PC-9 (cell line): ENCODE measurements around the gene ARSJ. TPM values are rescaled to one million over a fixed set of nuclear protein-coding genes. Genes with fewer than 3 reads are reported as not detected.
"Not testable (repeated sequence)": the region's sequence is repeated elsewhere in the genome, so short reads cannot be mapped to it uniquely, and the experiment has no call there.

Source experiments
- BruUV-seq: library from RNA; stranded (reverse); fragments of 400-500 nt; replicated peaks from 2 replicates; lab custom pipeline; 2021; lab: Mats Ljungman, UMichigan
- CTCF ChIA-PET: fragments of 300-600 bp; sonication (Branson Sonifier 250); formaldehyde crosslinking; loops from one replicate; lab custom pipeline; 2022; ENCODE audit warnings: antibody characterized with exemption; lab: Charles Lee
- POLR2A ChIA-PET: fragments of 300-600 bp; sonication (Branson Sonifier 250); formaldehyde crosslinking; loops from one replicate; lab custom pipeline; 2022; ENCODE audit warnings: antibody characterized with exemption; ENCODE audit not compliant: unreplicated experiment; lab: Charles Lee
- DNase-seq, 2 experiments: peaks; one replicate each; pipeline versions ENCODE4 v3.0.0 to v3.0.0-alpha.2; 2015 to 2022; ENCODE audit warnings: mixed read lengths in 1 of 2
- H2AFZ ChIP-seq: fragments of 200-600 bp; sonication (generic); 2 replicates; pipeline ENCODE4 v1.8.1; 2017; ENCODE audit warnings: antibody characterized with exemption
- H3F3A ChIP-seq: fragments of 200-600 bp; sonication (generic); 2 replicates; pipeline ENCODE4 v1.8.1; 2017; ENCODE audit warnings: antibody characterized with exemption, mild to moderate bottlenecking, low read depth; ENCODE audit not compliant: insufficient read depth
- H3K27ac ChIP-seq: fragments of 200-600 bp; sonication (generic); 2 replicates; pipeline ENCODE4 v1.6.1; 2016; ENCODE audit warnings: mixed run types
- H3K27me3 ChIP-seq: fragments of 200-600 bp; sonication (generic); 2 replicates; pipeline ENCODE4 v1.6.1; 2016; ENCODE audit warnings: low read depth, mixed run types; ENCODE audit not compliant: insufficient read depth
- H3K36me3 ChIP-seq: fragments of 200-600 bp; sonication (generic); 2 replicates; pipeline ENCODE4 v1.6.1; 2016; ENCODE audit warnings: low read depth, mixed run types
- H3K4me1 ChIP-seq: fragments of 200-600 bp; sonication (generic); replicated peaks from 2 replicates; pipeline ENCODE4 v1.6.1; 2016; ENCODE audit warnings: mixed run types; ENCODE audit not compliant: insufficient read depth
- H3K4me2 ChIP-seq: fragments of 200-600 bp; sonication (generic); 2 replicates; pipeline ENCODE4 v1.6.1; 2017; ENCODE audit warnings: mixed run types
- H3K4me3 ChIP-seq: fragments of 200-600 bp; sonication (generic); 2 replicates; pipeline ENCODE4 v1.6.1; 2016; ENCODE audit warnings: mixed run types
- H3K79me2 ChIP-seq: fragments of 200-600 bp; sonication (generic); 2 replicates; pipeline ENCODE4 v1.6.1; 2017; ENCODE audit warnings: low read depth, mixed run types
- H3K9me2 ChIP-seq: fragments of 200-600 bp; sonication (generic); 2 replicates; pipeline ENCODE4 v1.8.1; 2017; ENCODE audit warnings: mild to moderate bottlenecking; ENCODE audit not compliant: insufficient read depth
- H3K9me3 ChIP-seq: fragments of 200-600 bp; sonication (generic); 2 replicates; pipeline ENCODE4 v1.8.1; 2016; ENCODE audit warnings: low read depth; ENCODE audit not compliant: insufficient read depth
- H4K20me1 ChIP-seq: fragments of 200-600 bp; sonication (generic); 2 replicates; pipeline ENCODE4 v1.8.1; 2017; ENCODE audit not compliant: insufficient read depth
- CTCF ChIP-seq: fragments of 200-600 bp; sonication (generic); conservative IDR thresholded peaks from 2 replicates; pipeline ENCODE4 v1.6.1; 2017; ENCODE audit warnings: mixed run types, antibody characterized with exemption, mild to moderate bottlenecking, moderate library complexity
- EZH2 ChIP-seq: fragments of 200-600 bp; sonication (generic); IDR thresholded peaks from 2 replicates; pipeline ENCODE4 v1.8.0; 2017; ENCODE audit warnings: antibody characterized with exemption, low read depth
- intact Hi-C: fragments of 100-400 bp; cut with micrococcal nuclease; formaldehyde crosslinking; loops from one replicate; pipeline ENCODE4 v1.10.0; 2022; ENCODE audit not compliant: unreplicated experiment
- total RNA-seq: library from RNA; stranded (reverse); gene quantifications from 2 replicates; pipeline ENCODE4 v1.2.3, GENCODE V29; 2021

The ARSJ gene
- total RNA-seq, 1 experiment from 2014 or later = 0.55 TPM

GRCh38 chr4:113943085-113943484, 36.4 kb downstream of the ARSJ start:
- intact Hi-C loops = no loop called here
- Histone ChIP-seq H3F3A (no peaks in the 10 kb centered on the region), H3K4me3 (no peak overlapping the region), H3K4me2 (no peak overlapping the region), H3K9me3 (no peaks in the 10 kb centered on the region), H3K79me2 (no peaks in the 10 kb centered on the region), H3K27ac (no peak overlapping the region), H3K4me1 (no peaks in the 10 kb centered on the region), H2AFZ (no peak overlapping the region), H4K20me1 (no peaks in the 10 kb centered on the region), H3K27me3 (no peaks in the 10 kb centered on the region), H3K36me3 (no peaks in the 10 kb centered on the region), H3K9me2 (no peaks in the 10 kb centered on the region)
- DNase-seq = no peak
- no TSS peak for BruUV-seq
- TF ChIP-seq EZH2 = no peak
- no peak for TF ChIP-seq CTCF
- CTCF ChIA-PET = no interaction called here
- POLR2A ChIA-PET = no interaction called here

GRCh38 chr4:113941836-113942235, 37.6 kb downstream of the ARSJ start:
- Histone ChIP-seq H3K4me3 (no peak overlapping the region), H2AFZ (no peak overlapping the region), H4K20me1 (no peaks in the 10 kb centered on the region), H3K9me3 (no peaks in the 10 kb centered on the region), H3K36me3 (no peaks in the 10 kb centered on the region), H3K4me2 (no peak overlapping the region), H3K79me2 (no peaks in the 10 kb centered on the region), H3K27me3 (no peaks in the 10 kb centered on the region), H3K4me1 (no peaks in the 10 kb centered on the region), H3F3A (no peaks in the 10 kb centered on the region), H3K27ac (no peak overlapping the region), H3K9me2 (no peaks in the 10 kb centered on the region)
- intact Hi-C loops = no loop called here
- CTCF ChIA-PET = no interaction called here
- BruUV-seq = no TSS peak
- no peak for DNase-seq
- TF ChIP-seq EZH2 (no peak), CTCF (no peak)
- POLR2A ChIA-PET = no interaction called here

GRCh38 chr4:113940103-113940502, 39.3 kb downstream of the ARSJ start:
- H2AFZ ChIP-seq, DNase-seq, intact Hi-C loops, POLR2A ChIA-PET, H3K9me3 ChIP-seq, H3K79me2 ChIP-seq, BruUV-seq, H3K4me2 ChIP-seq, H3K27ac ChIP-seq, H3K27me3 ChIP-seq, H3F3A ChIP-seq, H3K36me3 ChIP-seq, H3K4me3 ChIP-seq, H3K4me1 ChIP-seq, CTCF ChIA-PET, H3K9me2 ChIP-seq, H4K20me1 ChIP-seq: not testable (repeated sequence)

- no peaks in the 10 kb centered on the region; the same call in 1 of the 2 replicates for H3K9me3 ChIP-seq
- H3K27ac ChIP-seq = no peak overlapping the region
- H3K79me2 ChIP-seq = no peaks in the 10 kb centered on the region
- intact Hi-C loops = no loop called here
- ChIA-PET CTCF (no interaction called here), POLR2A (no interaction called here)
- H2AFZ ChIP-seq = no peak overlapping the region
- TF ChIP-seq CTCF (no peak), EZH2 (no peak)
- no peaks in the 10 kb centered on the region for H4K20me1 ChIP-seq
- no peaks in the 10 kb centered on the region for H3K9me2 ChIP-seq
- no peaks in the 10 kb centered on the region for H3K27me3 ChIP-seq
- H3K4me3 ChIP-seq = no peak overlapping the region
- H3K36me3 ChIP-seq = no peaks in the 10 kb centered on the region
- no peaks in the 10 kb centered on the region for H3K4me1 ChIP-seq
- no peaks in the 10 kb centered on the region for H3F3A ChIP-seq
- DNase-seq = no peak
- no TSS peak for BruUV-seq
- no peak overlapping the region for H3K4me2 ChIP-seq
These were observed 44.3 kb downstream of the ARSJ start for GRCh38 chr4:113935190-113935589.

- H3K9me2 ChIP-seq, H3K4me1 ChIP-seq, intact Hi-C loops, H4K20me1 ChIP-seq, DNase-seq, H3K27me3 ChIP-seq, H3K9me3 ChIP-seq, H3K4me3 ChIP-seq, H3K27ac ChIP-seq, H3F3A ChIP-seq, H3K4me2 ChIP-seq, H2AFZ ChIP-seq, H3K79me2 ChIP-seq, H3K36me3 ChIP-seq, POLR2A ChIA-PET, CTCF ChIA-PET, BruUV-seq: not testable (repeated sequence)
These were observed 54.7 kb downstream of the ARSJ start for GRCh38 chr4:113924706-113925105.
